H1 (cell line): ENCODE measurements around the gene GDPD4. TPM values are rescaled to one million over a fixed set of nuclear protein-coding genes. Genes with fewer than 3 reads are reported as not detected.
A peak's percentile ranks its signal among the peaks of the same experiment; 100 is the strongest.

ENCODE experiments used
- CTCF ChIA-PET: fragments of 300-600 bp; sonication (Branson Sonifier 250); formaldehyde crosslinking; loops from one replicate; lab custom pipeline; 2021; ENCODE audit not compliant: partially characterized antibody; lab: Charles Lee
- POLR2A ChIA-PET: fragments of 300-600 bp; sonication (Branson Sonifier 250); formaldehyde crosslinking; loops from one replicate; lab custom pipeline; 2021; ENCODE audit warnings: inconsistent platforms; ENCODE audit not compliant: partially characterized antibody; lab: Charles Lee
- DNase-seq, 2 experiments: peaks; one replicate each; pipeline versions ENCODE4 v3.0.0 to v3.0.0-alpha.2; 2010 to 2022; ENCODE audit warnings: low spot score in 2 of 2, low read depth in 1 of 2, mixed read lengths in 1 of 2
- FAIRE-seq: peaks from 2 replicates; lab custom pipeline; 2011; peaks lifted over from hg19 to GRCh38; lab: Jason Lieb, UNC
- H2AFZ ChIP-seq: 2 replicates; pipeline ENCODE4 v1.8.1; 2012; ENCODE audit warnings: low read length, inconsistent platforms
- H2AK5ac ChIP-seq: 2 replicates; pipeline ENCODE4 v1.6.1; 2013; ENCODE audit warnings: low read depth, low read length
- H2BK120ac ChIP-seq: replicated peaks from 2 replicates; pipeline ENCODE3; 2013; ENCODE audit warnings: low read depth, low read length, inconsistent platforms
- H2BK12ac ChIP-seq: 2 replicates; pipeline ENCODE4 v1.6.1; 2013; ENCODE audit warnings: low read depth, low read length
- H2BK15ac ChIP-seq: 2 replicates; pipeline ENCODE4 v1.6.1; 2013; ENCODE audit warnings: low read length
- H2BK20ac ChIP-seq: 2 replicates; pipeline ENCODE4 v1.6.1; 2013; ENCODE audit warnings: low read length
- H2BK5ac ChIP-seq: 2 replicates; pipeline ENCODE4 v1.6.1; 2013; ENCODE audit warnings: low read depth, low read length
- H3K14ac ChIP-seq: 2 replicates; pipeline ENCODE4 v1.6.1; 2013; ENCODE audit warnings: inconsistent platforms; ENCODE audit not compliant: insufficient read length
- H3K18ac ChIP-seq: 2 replicates; pipeline ENCODE4 v1.6.1; 2013; ENCODE audit warnings: low read length; ENCODE audit errors: extremely low read depth
- H3K23ac ChIP-seq: 2 replicates; pipeline ENCODE4 v1.6.1; 2013; ENCODE audit warnings: inconsistent platforms; ENCODE audit not compliant: insufficient read length
- H3K23me2 ChIP-seq: 2 replicates; pipeline ENCODE4 v1.6.1; 2013; ENCODE audit warnings: low read depth, low read length
- H3K27ac ChIP-seq: 2 replicates; pipeline ENCODE4 v1.6.1; 2011; ENCODE audit warnings: low read depth, low read length, inconsistent platforms
- H3K27me3 ChIP-seq, 4 experiments: replicated peaks in 1 of 4; 1 replicate in 1 of 4; 2 replicates in 3 of 4; pipeline versions ENCODE4 v1.6.1 to v1.8.1; 2011 to 2013; ENCODE audit warnings: low read length in 3 of 4, mild to moderate bottlenecking in 3 of 4, inconsistent platforms in 2 of 4, mixed read lengths in 2 of 4, moderate library complexity in 1 of 4; ENCODE audit not compliant: control insufficient read depth in 3 of 4, insufficient read depth in 3 of 4; ENCODE audit errors: extremely low read depth in 1 of 4
- H3K36me3 ChIP-seq, 4 experiments: 2 replicates each; pipeline versions ENCODE4 v1.6.1 to v1.8.1; 2011 to 2013; ENCODE audit warnings: mild to moderate bottlenecking in 4 of 4, low read length in 3 of 4, moderate library complexity in 2 of 4, control low read depth in 1 of 4, inconsistent platforms in 1 of 4; ENCODE audit not compliant: insufficient read depth in 4 of 4, control insufficient read depth in 2 of 4
- H3K4ac ChIP-seq: replicated peaks from 2 replicates; pipeline ENCODE3; 2013; ENCODE audit warnings: low read length, low read depth, mixed read lengths, inconsistent platforms; ENCODE audit not compliant: insufficient read length
- H3K4me1 ChIP-seq, 4 experiments: replicated peaks in 1 of 4; 1 replicate in 1 of 4; 2 replicates in 3 of 4; pipeline versions ENCODE4 v1.6.1 to v1.8.1; 2011 to 2013; ENCODE audit warnings: low read length in 3 of 4, inconsistent platforms in 2 of 4, mixed read lengths in 1 of 4; ENCODE audit not compliant: insufficient read depth in 4 of 4, control insufficient read depth in 3 of 4
- H3K4me2 ChIP-seq, 2 experiments: 2 replicates each; pipeline versions ENCODE4 v1.6.1 to v1.8.1; 2011 to 2013; ENCODE audit warnings: low read depth in 2 of 2, low read length in 2 of 2, control low read depth in 1 of 2, inconsistent platforms in 1 of 2, mild to moderate bottlenecking in 1 of 2; ENCODE audit not compliant: insufficient read depth in 1 of 2
- H3K4me3 ChIP-seq, 4 experiments: fragments of 200-600, 300-600 bp in 1 of 4; sonication (generic), shearing (Covaris generic), sonication (Bioruptor Twin) in 1 of 4; 2 replicates each; pipeline versions ENCODE4 v1.5.1 to v1.8.1; 2011 to 2016; ENCODE audit warnings: low read length in 4 of 4, low read depth in 3 of 4, control low read depth in 2 of 4, inconsistent platforms in 2 of 4, mild to moderate bottlenecking in 2 of 4, mixed read lengths in 1 of 4, moderate library complexity in 1 of 4; ENCODE audit not compliant: insufficient read depth in 2 of 4; ENCODE audit errors: extremely low read depth in 1 of 4
- H3K56ac ChIP-seq: replicated peaks from 2 replicates; pipeline ENCODE3; 2013; ENCODE audit warnings: low read depth, mild to moderate bottlenecking, mixed read lengths, low read length, inconsistent platforms; ENCODE audit not compliant: insufficient read length
- H3K79me1 ChIP-seq: 2 replicates; pipeline ENCODE4 v1.6.1; 2013; ENCODE audit warnings: low read depth, low read length, control low read depth
- H3K79me2 ChIP-seq, 2 experiments: 2 replicates each; pipeline versions ENCODE4 v1.6.1 to v1.8.1; 2012 to 2013; ENCODE audit warnings: low read length in 2 of 2, mild to moderate bottlenecking in 2 of 2, inconsistent platforms in 1 of 2; ENCODE audit not compliant: insufficient read depth in 2 of 2, control insufficient read depth in 1 of 2
- H3K9ac ChIP-seq, 4 experiments: replicated peaks in 1 of 4; 1 replicate in 1 of 4; 2 replicates in 3 of 4; pipeline versions ENCODE4 v1.6.1 to v1.8.1; 2011 to 2013; ENCODE audit warnings: low read depth in 3 of 4, low read length in 3 of 4, control low read depth in 2 of 4, mild to moderate bottlenecking in 2 of 4, moderate library complexity in 2 of 4, inconsistent platforms in 1 of 4; ENCODE audit errors: extremely low read depth in 1 of 4
- H3K9me3 ChIP-seq, 2 experiments: 2 replicates each; pipeline versions ENCODE4 v1.6.1 to v1.8.1; 2012 to 2013; ENCODE audit warnings: mild to moderate bottlenecking in 2 of 2, moderate library complexity in 2 of 2, control low read depth in 1 of 2, inconsistent platforms in 1 of 2, low read depth in 1 of 2, low read length in 1 of 2, mixed read lengths in 1 of 2; ENCODE audit not compliant: insufficient read depth in 2 of 2
- H4K20me1 ChIP-seq, 2 experiments: replicated peaks in 1 of 2; 2 replicates each; pipeline versions ENCODE3 to v1.8.1; 2011 to 2013; ENCODE audit warnings: inconsistent platforms in 2 of 2, low read length in 2 of 2, mild to moderate bottlenecking in 1 of 2; ENCODE audit not compliant: insufficient read depth in 2 of 2, control insufficient read depth in 1 of 2
- H4K5ac ChIP-seq: 2 replicates; pipeline ENCODE4 v1.6.1; 2013; ENCODE audit warnings: low read length, low read depth, mixed read lengths, inconsistent platforms; ENCODE audit not compliant: insufficient read length
- H4K8ac ChIP-seq: 2 replicates; pipeline ENCODE4 v1.8.0; 2013; ENCODE audit warnings: mild to moderate bottlenecking, moderate library complexity, low read length, inconsistent platforms; ENCODE audit not compliant: insufficient read depth; ENCODE audit errors: extremely low read depth
- H4K91ac ChIP-seq: replicated peaks from 2 replicates; pipeline ENCODE3; 2013; ENCODE audit warnings: low read length, mixed read lengths, inconsistent platforms; ENCODE audit not compliant: insufficient read length
- ASH2L ChIP-seq: fragments of 200-600, 300-600 bp; sonication (generic); IDR thresholded peaks from one replicate; pipeline ENCODE4 v1.7.1; 2017; ENCODE audit warnings: low read length
- polyA plus RNA-seq, 7 experiments: library from polyadenylated mRNA; depleted of rRNA in 3 of 7; stranded (reverse) in 5 of 7; unstranded in 2 of 7; fragments of >200 nt in 5 of 7; fragments of 200-250 nt in 2 of 7; gene quantifications; 1 replicate in 5 of 7; 2 replicates in 1 of 7; 4 replicates in 1 of 7; pipeline versions ENCODE4 v1.2.1 to v1.2.3, GENCODE V29; 2011 to 2013; ENCODE audit warnings: missing spikeins in 2 of 7, mixed read lengths in 2 of 7
- total RNA-seq: library from RNA; stranded (reverse); fragmentation: NEBNext Ultra II Directional; extraction: Animal tissue kit (Norgen Biotek cat#: 25700); gene quantifications from 2 replicates; pipeline ENCODE4 v1.2.1, GENCODE V29; 2021

The GDPD4 gene
- total and polyA plus RNA-seq, 2 of the 8 experiments (the other 6 are each of a cell fraction or from before 2014, with no cell fraction given), result not detected

- DNase-seq (no peak), FAIRE-seq (no peak)
- Histone ChIP-seq H3K4me3 (no peak overlapping the region), H4K20me1 (no peaks in the 10 kb centered on the region), H3K36me3 (no peaks in the 10 kb centered on the region), H3K18ac (no peak overlapping the region), H3K27ac (no peak overlapping the region), H2AK5ac (no peak overlapping the region), H3K56ac (no peak overlapping the region), H2AFZ (peak overlapping the region; percentile 62), H4K8ac (no peak overlapping the region), H2BK5ac (no peak overlapping the region), H2BK12ac (no peak overlapping the region), H3K4me2 (no peak overlapping the region), H2BK15ac (no peak overlapping the region), H3K27me3 (no peaks in the 10 kb centered on the region), H3K23ac (no peak overlapping the region), H3K9ac (no peak overlapping the region), H3K4ac (no peak overlapping the region), H3K23me2 (no peaks in the 10 kb centered on the region), H3K4me1 (peaks cover 0 to 3% (median 0%) of the 10 kb centered on the region in 4 experiments; a peak in 1 of 7 replicates), H2BK120ac (no peak overlapping the region), H3K14ac (no peak overlapping the region), H4K5ac (no peak overlapping the region), H3K79me2 (no peaks in the 10 kb centered on the region), H3K9me3 (no peaks in the 10 kb centered on the region), H3K79me1 (no peaks in the 10 kb centered on the region), H2BK20ac (no peak overlapping the region), H4K91ac (no peak overlapping the region)
- no peak for TF ChIP-seq ASH2L
- CTCF ChIA-PET, result no interaction called here
- POLR2A ChIA-PET, result interaction anchor here (0.6 kb wide), 1 partner anchor 103 kb away, joined by 3 read pairs; no protein-coding TSS in a partner anchor
Observed at GRCh38 chr11:77308838-77309237, 7.4 kb upstream of the GDPD4 start.
